ENCODE measurements around the gene FBXL19. TPM values are rescaled to one million over a fixed set of nuclear protein-coding genes. Genes with fewer than 3 reads are reported as not detected.

The FBXL19 gene
- polyA plus RNA-seq, 1 donor (not counting 4 experiments of a cell fraction or from before 2014, with no cell fraction given): 10.2 TPM

DNA sequence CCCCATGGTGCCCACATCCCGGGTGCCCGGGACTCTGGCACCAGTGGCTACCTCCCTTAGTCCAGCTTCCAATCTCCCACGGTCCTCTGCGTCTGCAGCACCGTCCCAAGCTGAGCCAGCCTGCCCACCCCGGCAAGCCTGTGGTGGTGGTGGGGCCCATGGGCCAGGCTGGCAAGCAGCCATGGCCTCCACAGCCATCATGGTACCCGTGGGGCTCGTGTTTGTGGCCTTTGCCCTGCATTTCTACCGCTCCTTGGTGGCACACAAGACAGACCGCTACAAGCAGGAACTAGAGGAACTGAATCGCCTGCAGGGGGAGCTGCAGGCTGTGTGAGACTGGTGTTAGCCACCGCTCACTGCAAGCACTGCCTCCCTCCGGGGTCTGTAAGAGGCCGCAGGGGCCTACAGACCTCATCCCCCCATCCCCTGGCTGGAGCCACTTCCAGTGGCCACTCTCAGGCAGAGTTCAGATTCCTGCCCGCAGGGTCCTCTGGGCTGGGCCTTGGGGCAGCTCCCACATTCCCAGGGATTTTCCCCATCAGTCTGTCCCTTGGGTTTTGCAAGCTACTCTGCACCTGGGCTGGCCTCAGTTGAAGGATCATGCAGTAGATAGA, 30.2 kb downstream of the FBXL19 start:
- Histone ChIP-seq H3K79me2 (ENCODE audit: control insufficient read depth, insufficient read depth, low read length) (peaks cover 4% of the 10 kb centered on the region), H3K36me3 (ENCODE audit: control insufficient read depth in 2 of 2, extremely low read depth in 1 of 2, insufficient read depth in 2 of 2, low read length in 2 of 2) (peaks cover 0 to 3% of the 10 kb centered on the region in 2 experiments), H3K4me3 (ENCODE audit: control insufficient read depth in 2 of 3, extremely low read depth in 1 of 3, insufficient read depth in 2 of 3, low read depth in 1 of 3, low read length in 3 of 3) (no peak overlapping the region), H2AFZ (ENCODE audit: control insufficient read depth, low read length) (no peak overlapping the region), H3K27ac (ENCODE audit: control insufficient read depth, insufficient read depth, low read length) (no peak overlapping the region), H3K9me3 (ENCODE audit: control insufficient read depth, low read depth, low read length) (no peaks in the 10 kb centered on the region), H4K20me1 (ENCODE audit: control insufficient read depth, extremely low read depth, insufficient read depth, low read length) (no peaks in the 10 kb centered on the region), H3K9me1 (ENCODE audit: control insufficient read depth, extremely low read depth, insufficient read depth, low read length) (no peaks in the 10 kb centered on the region), H3K4me1 (ENCODE audit: control insufficient read depth, extremely low read depth, insufficient read depth, low read length) (peaks cover 24% of the 10 kb centered on the region), H3K9ac (ENCODE audit: control insufficient read depth, extremely low read depth, insufficient read depth, low read length) (no peak overlapping the region), H3K27me3 (ENCODE audit: control insufficient read depth, extremely low read depth, insufficient read depth, low read length) (no peaks in the 10 kb centered on the region), H3K4me2 (ENCODE audit: control insufficient read depth, extremely low read depth, insufficient read depth, low read depth, low read length) (no peak overlapping the region)
- DNase-seq (ENCODE audit: low read depth, low spot score): no peak
- FAIRE-seq: no peak
- TF ChIP-seq EZH2 (IDR thresholded peaks at IDR 0.05; ENCODE audit: low read length): no peak
- TF ChIP-seq CTCF (optimal IDR thresholded peaks at IDR 0.05 in 1 of 3, IDR thresholded peaks at IDR 0.05 in 1 of 3, conservative IDR thresholded peaks at IDR 0.05 in 1 of 3; ENCODE audit: extremely low read depth in 1 of 3, insufficient read depth in 2 of 3, low read length in 3 of 3): peak; percentile 72 to 85 (median 76)
- dilution Hi-C loops (cut with MboI; ENCODE audit: extremely low pct_ligation_motif_present, low sequenced_read_pairs): no loop called here

- Histone ChIP-seq H2AFZ (ENCODE audit: control insufficient read depth, low read length) (no peak overlapping the region), H3K79me2 (ENCODE audit: control insufficient read depth, insufficient read depth, low read length) (peaks cover 16% of the 10 kb centered on the region), H3K36me3 (ENCODE audit: control insufficient read depth in 2 of 2, extremely low read depth in 1 of 2, insufficient read depth in 2 of 2, low read length in 2 of 2) (peaks cover 9 to 14% of the 10 kb centered on the region in 2 experiments), H3K4me1 (ENCODE audit: control insufficient read depth, extremely low read depth, insufficient read depth, low read length) (peaks cover 22% of the 10 kb centered on the region), H3K9me3 (ENCODE audit: control insufficient read depth, low read depth, low read length) (no peaks in the 10 kb centered on the region), H3K4me2 (ENCODE audit: control insufficient read depth, extremely low read depth, insufficient read depth, low read depth, low read length) (no peak overlapping the region), H3K4me3 (ENCODE audit: control insufficient read depth in 2 of 3, extremely low read depth in 1 of 3, insufficient read depth in 2 of 3, low read depth in 1 of 3, low read length in 3 of 3) (no peak overlapping the region), H3K9ac (ENCODE audit: control insufficient read depth, extremely low read depth, insufficient read depth, low read length) (no peak overlapping the region), H4K20me1 (ENCODE audit: control insufficient read depth, extremely low read depth, insufficient read depth, low read length) (peaks cover 2% of the 10 kb centered on the region), H3K9me1 (ENCODE audit: control insufficient read depth, extremely low read depth, insufficient read depth, low read length) (no peaks in the 10 kb centered on the region), H3K27ac (ENCODE audit: control insufficient read depth, insufficient read depth, low read length) (no peak overlapping the region), H3K27me3 (ENCODE audit: control insufficient read depth, extremely low read depth, insufficient read depth, low read length) (no peaks in the 10 kb centered on the region)
- DNase-seq (ENCODE audit: low read depth, low spot score): no peak
- dilution Hi-C loops (cut with MboI; ENCODE audit: extremely low pct_ligation_motif_present, low sequenced_read_pairs): no loop called here
- no peak for TF ChIP-seq EZH2 (IDR thresholded peaks at IDR 0.05; ENCODE audit: low read length)
- no peak for TF ChIP-seq CTCF (optimal IDR thresholded peaks at IDR 0.05 in 1 of 3, IDR thresholded peaks at IDR 0.05 in 1 of 3, conservative IDR thresholded peaks at IDR 0.05 in 1 of 3; ENCODE audit: extremely low read depth in 1 of 3, insufficient read depth in 2 of 3, low read length in 3 of 3)
- FAIRE-seq: no peak
Measured at GRCh38 chr16:30954993-30955392, 31.6 kb downstream of the FBXL19 start.
